NCI-H345 treated with DMSO at 0.1 percent for 48 hours (cell line): ENCODE data around the gene HERC6.
A peak's percentile ranks its signal among the peaks of the same experiment; 100 is the strongest.
"Not testable (repeated sequence)": the region's sequence is repeated elsewhere in the genome, so short reads cannot be mapped to it uniquely, and the experiment has no call there.

Experiments
- DNase-seq: peaks from one replicate; lab custom pipeline; 2025; ENCODE audit not compliant: unreplicated experiment; lab: John Stamatoyannopoulos, UW

The HERC6 gene

GRCh38 chr4:88445252-88445651 lies 66.6 kb downstream of the HERC6 start:
- DNase-seq: no peak

- DNase-seq: no peak
These were observed 67.5 kb downstream of the HERC6 start for GRCh38 chr4:88446124-88446523.

- no peak for DNase-seq
These were observed 68.9 kb downstream of the HERC6 start for GRCh38 chr4:88447371-88448095.

- not testable (repeated sequence) for DNase-seq
These were observed 69.6 kb downstream of the HERC6 start for GRCh38 chr4:88448211-88448765.

GRCh38 chr4:88448889-88449288 lies 70.2 kb downstream of the HERC6 start:
- DNase-seq: no peak

GRCh38 chr4:88449290-88449689 lies 70.6 kb downstream of the HERC6 start:
- DNase-seq: no peak

GRCh38 chr4:88451205-88451604 lies 72.6 kb downstream of the HERC6 start:
- DNase-seq: no peak

GRCh38 chr4:88452912-88453311 lies 74.3 kb downstream of the HERC6 start:
- DNase-seq: no peak

GRCh38 chr4:88456670-88457306 lies 78.1 kb downstream of the HERC6 start, which contains the start of gene HERC5:
HERC5 (plus strand) TSS chr4:88457119; CDS start chr4:88457270, 151 bp downstream.
- DNase-seq: peak; percentile 59

GRCh38 chr4:88457307-88458103 lies 78.9 kb downstream of the HERC6 start:
- DNase-seq: peak; percentile 12

- DNase-seq: no peak
These were observed 79.6 kb downstream of the HERC6 start for GRCh38 chr4:88458104-88458740.

GRCh38 chr4:88465653-88466192 lies 87.1 kb downstream of the HERC6 start:
- no peak for DNase-seq

GRCh38 chr4:88467392-88467791 lies 88.7 kb downstream of the HERC6 start:
- no peak for DNase-seq

- DNase-seq: no peak
These were observed 98.7 kb downstream of the HERC6 start for GRCh38 chr4:88477229-88477860.

- DNase-seq: no peak
These were observed 99.6 kb downstream of the HERC6 start for GRCh38 chr4:88478247-88478646.

GRCh38 chr4:88481537-88481936 lies 102.9 kb downstream of the HERC6 start:
- DNase-seq: no peak

GRCh38 chr4:88489100-88489761 lies 110.6 kb downstream of the HERC6 start:
- no peak for DNase-seq
